ENCODE results near the gene DGKB. TPM values are rescaled to one million over a fixed set of nuclear protein-coding genes. Genes with fewer than 3 reads are reported as not detected.

DGKB gene
- total RNA-seq, 1 experiment from 2014 or later: 0.08 TPM

DNA sequence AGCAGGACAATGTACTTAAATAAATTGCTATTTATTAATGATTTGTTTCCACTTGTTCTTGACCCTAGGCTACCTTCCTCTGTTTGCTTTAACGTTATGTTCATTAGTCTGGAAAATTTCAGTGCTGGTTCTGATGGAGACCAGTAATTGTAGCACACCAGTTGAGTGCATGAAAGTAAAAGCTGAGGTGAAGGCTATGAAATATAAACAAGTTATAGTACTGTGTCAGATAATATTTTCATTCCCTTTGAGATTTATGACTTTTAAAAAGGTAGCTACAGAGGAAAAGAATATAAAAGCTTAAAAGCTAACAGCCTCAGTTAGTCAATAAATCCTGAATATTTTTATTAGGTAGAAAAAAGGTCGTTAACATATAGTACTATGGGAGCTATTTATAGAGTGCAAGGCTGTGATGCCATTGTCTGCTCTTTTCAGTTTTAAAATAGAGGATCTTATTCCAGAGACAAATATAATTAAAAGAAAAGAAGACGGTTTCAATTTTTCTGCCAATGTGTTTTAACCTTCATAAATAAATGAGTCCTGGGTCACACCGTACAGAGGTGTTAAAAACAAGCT is 561.3 kb downstream of the DGKB start:
- Histone ChIP-seq H3K36me3 (no peaks in the 10 kb centered on the region), H3K27me3 (no peaks in the 10 kb centered on the region), H3K9me3 (replicated peaks) (no peaks in the 10 kb centered on the region), H3K4me1 (no peaks in the 10 kb centered on the region), H3K27ac (no peak overlapping the region), H3K4me3 (no peak overlapping the region)
- no peak for DNase-seq

DNA sequence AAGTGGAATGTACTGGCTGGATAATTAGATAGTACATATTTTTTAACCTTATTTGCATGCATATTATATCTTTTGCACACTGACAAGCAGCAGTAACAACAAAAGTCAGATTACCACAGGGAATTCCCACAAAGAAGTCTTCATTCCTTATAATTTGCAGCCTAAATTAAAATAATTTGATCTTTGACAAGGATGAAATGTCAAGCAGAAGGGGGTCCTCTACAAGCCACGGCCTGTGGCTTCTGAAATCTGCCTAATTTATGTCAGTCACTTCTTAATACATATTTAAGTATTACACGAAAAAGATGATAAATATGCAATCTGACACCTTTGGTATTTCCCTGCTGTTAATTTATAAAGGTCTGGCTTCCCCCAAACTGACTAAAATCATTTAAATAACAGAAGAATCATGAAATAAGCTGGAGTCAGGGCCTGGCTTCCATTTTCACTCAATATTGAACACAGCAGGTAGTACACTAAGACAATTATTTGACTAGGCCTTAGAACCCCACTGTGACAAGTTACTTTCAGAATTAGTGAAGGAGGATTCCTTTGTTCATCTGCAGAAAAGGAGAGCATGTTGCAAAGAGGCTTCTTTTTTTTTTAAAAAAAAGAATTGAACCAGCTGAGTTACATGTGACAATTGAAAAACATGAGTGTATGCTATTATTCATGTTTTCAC is 562.0 kb downstream of the DGKB start:
- Histone ChIP-seq H3K4me1 (no peaks in the 10 kb centered on the region), H3K9me3 (replicated peaks) (no peaks in the 10 kb centered on the region), H3K36me3 (no peaks in the 10 kb centered on the region), H3K27ac (no peak overlapping the region), H3K27me3 (no peaks in the 10 kb centered on the region), H3K4me3 (no peak overlapping the region)
- DNase-seq: no peak

DNA sequence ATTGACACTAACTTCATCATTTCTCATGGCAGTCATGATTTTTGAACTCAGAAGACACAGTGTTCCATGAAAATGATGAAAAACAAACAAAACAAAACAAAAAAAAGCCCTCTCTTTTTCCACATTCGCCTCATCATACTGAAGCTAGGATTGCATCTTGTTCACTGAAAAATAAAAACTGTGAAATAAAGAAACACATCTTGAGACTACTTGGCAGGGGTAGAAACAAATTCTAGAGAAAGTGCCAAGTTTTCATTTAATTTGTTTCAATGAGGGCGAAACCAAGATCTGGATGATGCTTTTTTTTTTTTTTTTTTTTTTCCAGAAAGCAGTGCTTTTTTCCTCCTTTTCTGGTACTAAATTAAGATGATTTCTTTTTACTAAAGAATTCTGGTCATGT is 562.7 kb downstream of the DGKB start:
- DNase-seq: no peak
- Histone ChIP-seq H3K9me3 (replicated peaks) (no peaks in the 10 kb centered on the region), H3K27ac (no peak overlapping the region), H3K4me1 (no peaks in the 10 kb centered on the region), H3K36me3 (no peaks in the 10 kb centered on the region), H3K4me3 (no peak overlapping the region), H3K27me3 (no peaks in the 10 kb centered on the region)

DNA sequence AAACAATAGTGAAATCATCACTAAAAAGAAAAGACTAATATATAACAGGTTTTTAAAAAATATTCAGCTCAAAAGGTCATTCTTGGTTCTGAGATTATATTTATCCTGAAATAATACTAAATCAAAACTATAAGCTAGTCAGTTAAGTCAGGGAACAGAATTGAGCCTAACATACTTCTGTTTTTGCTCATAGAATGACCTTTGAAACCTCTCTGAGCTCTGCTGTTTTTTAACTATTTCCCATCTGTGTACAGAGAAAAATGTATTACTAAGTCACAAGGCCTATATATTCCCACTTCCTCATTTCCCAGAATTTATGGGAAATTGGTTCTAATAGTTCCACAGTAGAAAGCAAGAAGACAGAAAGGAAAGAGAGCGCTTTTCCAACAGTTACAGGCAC is 566.3 kb downstream of the DGKB start:
- Histone ChIP-seq H3K27me3 (no peaks in the 10 kb centered on the region), H3K4me1 (no peaks in the 10 kb centered on the region), H3K4me3 (no peak overlapping the region), H3K9me3 (replicated peaks) (no peaks in the 10 kb centered on the region), H3K27ac (no peak overlapping the region), H3K36me3 (no peaks in the 10 kb centered on the region)
- no peak for DNase-seq

DNA sequence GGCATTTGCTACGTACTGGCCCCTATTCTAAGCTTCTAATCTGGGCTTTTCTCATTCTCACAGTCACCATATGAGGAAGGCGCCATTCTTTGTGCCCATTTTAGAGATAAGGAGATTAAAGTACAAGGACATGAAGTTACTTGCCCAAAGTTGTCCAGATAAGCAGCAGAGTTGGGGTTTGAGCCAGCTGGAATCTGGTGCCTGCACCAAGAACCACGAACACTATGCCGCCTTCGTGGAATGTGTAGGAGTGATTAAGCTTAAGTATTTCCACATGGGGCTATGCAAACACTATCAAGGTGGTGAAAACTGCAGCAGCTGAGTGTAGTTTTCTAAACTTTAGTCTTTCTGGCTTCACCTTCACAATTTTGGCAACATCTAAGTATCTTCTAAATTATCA is 570.4 kb downstream of the DGKB start:
- DNase-seq: peak; percentile 9 to 17

DNA sequence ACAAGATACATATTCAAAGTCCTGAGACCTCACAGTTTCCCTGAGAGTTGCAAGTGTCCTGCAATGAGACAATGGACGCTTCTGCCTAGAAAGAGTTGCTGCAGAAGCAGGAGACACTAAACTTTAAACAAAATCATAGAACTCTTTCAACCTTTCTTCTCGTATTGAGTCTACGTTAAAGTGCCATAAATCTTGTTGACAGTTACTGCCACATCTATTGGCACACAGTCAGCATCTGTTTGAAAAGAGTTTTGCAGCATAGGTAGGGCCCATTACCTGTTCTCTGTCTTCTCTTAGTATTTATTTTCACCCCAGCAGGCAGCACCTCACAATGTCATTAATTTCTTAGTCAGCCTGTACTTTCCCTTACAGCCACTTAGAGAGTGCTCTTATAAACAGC is 577.8 kb downstream of the DGKB start:
- Histone ChIP-seq H3K4me1 (peaks cover 6% of the 10 kb centered on the region; the same call in 1 of the 2 replicates), H3K9me3 (replicated peaks) (peaks cover 8% of the 10 kb centered on the region; the same call in 1 of the 2 replicates), H3K27ac (no peak overlapping the region), H3K4me3 (no peak overlapping the region), H3K27me3 (no peaks in the 10 kb centered on the region), H3K36me3 (no peaks in the 10 kb centered on the region)
- no peak for DNase-seq

More for the DNA sequence above, 570.4 kb downstream of the DGKB start:
- Histone ChIP-seq H3K9me3 (replicated peaks) (no peaks in the 10 kb centered on the region), H3K4me3 (no peak overlapping the region), H3K4me1 (no peaks in the 10 kb centered on the region), H3K36me3 (no peaks in the 10 kb centered on the region), H3K27me3 (no peaks in the 10 kb centered on the region), H3K27ac (no peak overlapping the region)

DNA sequence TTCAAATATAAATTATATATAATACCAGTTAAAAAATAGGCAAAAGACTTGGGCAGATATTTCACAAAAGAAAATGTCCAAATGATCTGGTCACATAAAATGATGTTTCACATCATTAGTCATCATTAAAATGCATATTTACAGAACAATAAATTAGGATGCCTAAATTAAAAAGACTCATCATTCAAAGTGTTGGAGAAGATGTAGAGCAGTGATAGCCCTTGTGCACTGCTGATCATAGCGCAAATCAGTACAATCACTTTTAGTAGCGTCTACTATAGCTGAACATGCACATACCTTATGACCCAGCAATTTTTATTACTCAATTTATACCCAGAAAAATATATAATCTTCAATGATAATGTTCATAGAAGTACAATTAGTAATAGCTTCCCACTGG is 579.8 kb downstream of the DGKB start:
- no peak overlapping the region for H3K27ac ChIP-seq
- no peaks in the 10 kb centered on the region for H3K27me3 ChIP-seq
- no peak for DNase-seq
- H3K4me1 ChIP-seq: peaks cover 6% of the 10 kb centered on the region; the same call in 1 of the 2 replicates
- H3K4me3 ChIP-seq: no peak overlapping the region
- H3K9me3 ChIP-seq (replicated peaks): peaks cover 8% of the 10 kb centered on the region; the same call in 1 of the 2 replicates
- no peaks in the 10 kb centered on the region for H3K36me3 ChIP-seq

DNA sequence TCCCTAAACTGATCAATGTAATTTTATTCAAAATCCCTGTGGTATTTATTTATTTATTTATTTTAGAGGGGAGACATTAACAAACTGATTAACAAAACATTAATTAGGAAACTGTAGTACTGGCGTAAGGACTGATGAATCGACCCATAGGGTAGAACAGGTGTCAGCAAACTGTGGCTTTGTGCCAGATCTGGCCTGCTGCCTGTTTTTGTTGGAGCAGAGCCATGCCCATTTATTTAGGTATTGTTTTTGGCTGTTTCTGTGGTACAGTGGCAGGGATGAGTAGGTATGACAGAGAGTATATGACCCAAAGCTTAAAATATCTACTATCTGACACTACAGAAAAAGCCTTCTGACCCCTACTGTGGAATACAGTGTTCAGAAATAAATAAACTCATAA is 580.6 kb downstream of the DGKB start:
- Histone ChIP-seq H3K9me3 (replicated peaks) (peaks cover 8% of the 10 kb centered on the region; the same call in 1 of the 2 replicates), H3K36me3 (no peaks in the 10 kb centered on the region), H3K27me3 (no peaks in the 10 kb centered on the region), H3K4me3 (no peak overlapping the region), H3K4me1 (peaks cover 6% of the 10 kb centered on the region; the same call in 1 of the 2 replicates), H3K27ac (no peak overlapping the region)
- peak; percentile 51 to 77 for DNase-seq

DNA sequence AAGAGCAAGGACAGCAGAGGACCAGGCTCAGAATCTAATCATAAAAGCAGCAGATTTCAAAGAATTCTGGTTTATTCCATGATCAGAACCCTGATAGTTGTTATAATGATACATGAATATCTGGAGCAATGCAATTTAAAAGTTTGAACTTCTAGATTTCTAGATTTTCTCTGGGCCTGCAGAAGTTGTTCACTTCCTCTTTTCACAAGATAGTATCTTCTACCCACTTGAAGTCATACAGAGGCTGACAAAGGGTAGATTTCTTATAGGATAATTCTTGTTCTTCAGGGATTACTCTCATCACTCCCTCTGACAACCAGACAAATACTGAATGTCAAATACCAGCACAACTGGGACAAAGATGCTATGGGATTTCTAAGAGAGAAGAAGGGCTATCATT is 593.1 kb downstream of the DGKB start:
- H3K27me3 ChIP-seq: no peaks in the 10 kb centered on the region

DNA sequence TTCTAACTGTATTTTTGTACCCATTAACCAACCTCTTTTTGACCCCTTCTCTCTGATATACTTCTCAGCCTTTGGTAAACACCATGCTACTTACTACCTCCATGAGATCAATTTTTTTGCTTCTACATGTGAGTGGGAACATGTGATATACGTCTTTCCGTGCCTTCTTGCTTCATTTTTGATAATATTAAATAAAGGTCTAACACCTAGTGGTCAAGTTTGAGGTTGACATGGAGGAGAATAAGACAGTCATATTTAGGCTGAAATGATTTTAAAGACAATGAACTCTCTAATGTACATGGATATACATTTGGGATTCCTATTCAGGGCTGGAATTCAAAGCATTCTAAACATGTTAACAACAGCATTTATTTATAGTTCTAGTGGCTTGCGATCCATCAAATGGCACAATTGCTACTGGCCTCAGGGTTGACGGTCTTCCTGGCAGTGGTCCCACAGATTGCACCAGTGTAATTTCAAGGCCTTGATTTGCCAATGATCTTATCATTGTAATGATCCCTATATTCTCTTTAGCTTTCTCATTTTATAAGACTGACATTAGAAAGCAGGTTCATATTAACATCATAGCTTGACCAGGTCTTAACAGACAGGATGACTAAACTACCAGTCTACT is 597.2 kb downstream of the DGKB start:
- no peaks in the 10 kb centered on the region for H3K9me3 ChIP-seq (replicated peaks)
- no peaks in the 10 kb centered on the region for H3K27me3 ChIP-seq
- H3K4me3 ChIP-seq: no peak overlapping the region
- DNase-seq: peak; percentile 9 to 31
- no peaks in the 10 kb centered on the region for H3K36me3 ChIP-seq
- peaks cover 10% of the 10 kb centered on the region for H3K4me1 ChIP-seq
- no peak overlapping the region for H3K27ac ChIP-seq

More for the DNA sequence above, 593.1 kb downstream of the DGKB start:
- no peaks in the 10 kb centered on the region for H3K9me3 ChIP-seq (replicated peaks)
- H3K4me1 ChIP-seq: peaks cover 10% of the 10 kb centered on the region
- H3K27ac ChIP-seq: no peak overlapping the region
- DNase-seq: no peak
- H3K4me3 ChIP-seq: no peak overlapping the region
- H3K36me3 ChIP-seq: no peaks in the 10 kb centered on the region

DNA sequence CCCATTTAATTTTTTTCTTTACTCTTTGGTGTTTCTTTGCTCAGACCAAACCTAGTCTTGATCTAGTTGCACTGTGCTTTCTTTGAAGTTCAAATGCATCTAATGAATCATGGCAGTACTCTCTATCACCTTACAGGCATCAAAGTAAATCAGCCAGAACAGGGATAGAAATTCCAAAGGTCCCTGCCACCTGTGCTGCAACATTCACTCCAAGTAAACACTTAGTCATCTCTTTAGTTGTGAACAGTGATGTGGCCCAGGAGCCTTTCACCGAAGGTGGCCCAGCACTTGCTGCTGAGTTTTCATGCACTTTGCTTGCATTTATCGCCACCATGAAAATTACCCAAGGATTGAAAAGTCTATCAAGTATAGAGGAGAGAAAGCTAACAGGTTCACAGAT is 599.0 kb downstream of the DGKB start:
- H3K9me3 ChIP-seq (replicated peaks): no peaks in the 10 kb centered on the region

DNA sequence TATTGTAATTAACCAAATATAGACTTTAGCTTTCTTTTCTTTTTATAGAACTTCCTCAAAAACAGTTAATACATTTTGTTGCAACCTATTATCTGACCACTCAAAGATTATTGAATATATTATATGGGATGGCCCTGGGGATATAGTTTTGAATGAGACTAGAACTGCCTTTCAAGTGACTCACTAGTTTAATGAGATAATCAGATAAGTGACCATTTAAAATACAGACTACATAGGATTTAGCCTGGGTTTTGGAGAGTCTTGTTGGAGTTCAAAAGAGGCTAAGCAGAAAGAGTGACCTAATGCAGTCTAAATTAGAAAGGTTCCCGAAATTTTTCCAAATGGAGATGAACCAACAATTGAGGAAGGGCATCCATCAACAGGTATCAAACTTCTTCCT is 607.9 kb downstream of the DGKB start:
- Histone ChIP-seq H3K4me1 (no peaks in the 10 kb centered on the region), H3K27me3 (no peaks in the 10 kb centered on the region), H3K9me3 (replicated peaks) (0 out of 2 replicates have a peak, but pooled peaks cover 3% of the 10 kb centered on the region), H3K36me3 (no peaks in the 10 kb centered on the region), H3K27ac (no peak overlapping the region), H3K4me3 (no peak overlapping the region)
- no peak for DNase-seq

More for the DNA sequence above, 599.0 kb downstream of the DGKB start:
- Histone ChIP-seq H3K27me3 (no peaks in the 10 kb centered on the region), H3K4me1 (peaks cover 10% of the 10 kb centered on the region), H3K4me3 (no peak overlapping the region), H3K36me3 (no peaks in the 10 kb centered on the region), H3K27ac (no peak overlapping the region)
- no peak for DNase-seq

DNA sequence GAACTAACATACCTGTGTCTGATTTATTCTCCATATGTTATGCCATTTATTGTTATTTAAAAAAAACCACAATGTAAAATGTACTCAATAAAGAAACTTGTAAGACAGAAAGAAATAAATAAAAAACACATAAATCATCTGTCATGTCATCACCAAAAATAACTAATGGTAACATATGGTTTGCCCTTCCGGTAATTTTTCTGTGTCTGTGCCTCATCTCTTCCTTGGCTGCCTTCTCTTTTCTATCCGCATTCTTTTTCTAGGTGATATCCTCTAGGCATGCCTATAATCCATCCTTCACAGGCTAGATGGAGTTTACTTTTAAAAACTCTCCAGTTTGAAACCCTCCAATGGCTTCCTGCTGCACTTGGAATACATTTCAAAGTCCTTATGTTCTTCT is 609.1 kb downstream of the DGKB start:
- H3K4me1 ChIP-seq: no peaks in the 10 kb centered on the region
- H3K9me3 ChIP-seq (replicated peaks): 0 out of 2 replicates have a peak, but pooled peaks cover 3% of the 10 kb centered on the region
- DNase-seq: no peak
- no peaks in the 10 kb centered on the region for H3K36me3 ChIP-seq
- H3K27ac ChIP-seq: no peak overlapping the region
- no peak overlapping the region for H3K4me3 ChIP-seq
- no peaks in the 10 kb centered on the region for H3K27me3 ChIP-seq

DNA sequence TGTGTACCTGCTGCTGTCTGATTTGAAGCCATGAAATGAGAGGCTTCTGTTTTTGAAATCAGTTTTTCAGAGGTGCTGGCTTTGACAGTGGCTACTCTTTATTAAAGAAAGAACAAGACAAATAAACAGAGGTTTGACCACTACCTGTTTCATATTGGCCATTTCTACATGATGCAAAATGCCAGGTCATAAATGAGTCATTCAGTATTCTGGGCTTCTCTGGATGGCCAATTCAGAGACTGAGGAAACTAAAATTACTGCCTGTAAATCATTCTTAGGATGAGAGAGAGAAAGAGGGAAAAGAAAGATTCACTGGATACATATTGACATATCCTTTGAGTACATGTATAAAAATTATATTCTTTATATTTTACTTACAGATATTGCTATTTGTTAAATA is 609.8 kb downstream of the DGKB start:
- Histone ChIP-seq H3K36me3 (no peaks in the 10 kb centered on the region), H3K4me3 (no peak overlapping the region), H3K27ac (no peak overlapping the region), H3K4me1 (no peaks in the 10 kb centered on the region), H3K27me3 (no peaks in the 10 kb centered on the region), H3K9me3 (replicated peaks) (0 out of 2 replicates have a peak, but pooled peaks cover 3% of the 10 kb centered on the region)
- DNase-seq: no peak

DNA sequence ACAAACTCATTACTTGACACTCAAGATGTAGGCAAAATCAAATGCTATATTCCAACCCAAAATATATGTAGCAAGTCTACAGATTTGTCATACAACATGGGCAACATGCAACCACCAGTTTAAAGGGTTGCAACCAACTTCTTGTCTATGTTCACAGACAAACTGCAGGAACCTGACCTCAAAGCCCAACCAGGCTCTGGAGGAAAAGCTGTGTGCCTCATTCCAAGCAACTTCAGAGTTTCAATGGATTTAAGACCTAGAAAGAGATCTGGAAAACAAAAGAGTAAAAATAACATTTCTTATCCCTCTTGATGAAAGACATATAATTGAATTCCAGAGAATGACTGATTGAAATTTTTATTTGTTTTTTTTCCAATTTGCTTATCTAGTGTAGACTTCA is 612.6 kb downstream of the DGKB start:
- no peaks in the 10 kb centered on the region for H3K27me3 ChIP-seq
- no peak overlapping the region for H3K27ac ChIP-seq
- H3K9me3 ChIP-seq (replicated peaks): no peaks in the 10 kb centered on the region

More for the DNA sequence above, 612.6 kb downstream of the DGKB start:
- DNase-seq: no peak
- Histone ChIP-seq H3K36me3 (no peaks in the 10 kb centered on the region), H3K4me1 (no peaks in the 10 kb centered on the region), H3K4me3 (no peak overlapping the region)
